HG02938 (cell line): ENCODE measurements around the gene PSME2.
"Not testable (repeated sequence)": the region's sequence is repeated elsewhere in the genome, so short reads cannot be mapped to it uniquely, and the experiment has no call there.

Experiments used
- ATAC-seq: cut with Tn5 transposase; IDR thresholded peaks from one replicate; pipeline ENCODE4 v1.9.1; 2021; ENCODE audit warnings: mild to moderate bottlenecking, moderate library complexity; ENCODE audit not compliant: unreplicated experiment

The PSME2 gene

GRCh38 chr14:24115422-24116127 is 30.8 kb downstream of the PSME2 start:
- ATAC-seq = no peak

- ATAC-seq = peak; percentile 82
Measured at GRCh38 chr14:24114532-24115421, 31.6 kb downstream of the PSME2 start, which contains the start of the genes DCAF11 and NRL. TSS of gene DCAF11 (plus strand) at chr14:24114777. CDS start at chr14:24115595, 818 bp downstream. TSS of gene NRL (minus strand) at chr14:24114949. CDS start at chr14:24082848, 32,101 bp downstream.

GRCh38 chr14:24113801-24114531 is 32.4 kb downstream of the PSME2 start:
- peak; percentile 15 for ATAC-seq

GRCh38 chr14:24113379-24113800 is 33.0 kb downstream of the PSME2 start:
- no peak for ATAC-seq

- no peak for ATAC-seq
Measured at GRCh38 chr14:24110523-24110922, 35.9 kb downstream of the PSME2 start.

GRCh38 chr14:24110060-24110459 is 36.4 kb downstream of the PSME2 start:
- ATAC-seq = no peak

- ATAC-seq = no peak
Measured at GRCh38 chr14:24108336-24108874, 38.0 kb downstream of the PSME2 start.

GRCh38 chr14:24106672-24107271 is 39.6 kb downstream of the PSME2 start:
- ATAC-seq = no peak

- ATAC-seq = not testable (repeated sequence)
Measured at GRCh38 chr14:24105609-24106239, 40.7 kb downstream of the PSME2 start.

- no peak for ATAC-seq
Measured at GRCh38 chr14:24103451-24103850, 43.0 kb downstream of the PSME2 start.

- ATAC-seq = no peak
Measured at GRCh38 chr14:24102357-24103048, 43.9 kb downstream of the PSME2 start.

- no peak for ATAC-seq
Measured at GRCh38 chr14:24100982-24101494, 45.4 kb downstream of the PSME2 start.

- no peak for ATAC-seq
Measured at GRCh38 chr14:24100197-24100981, 46.0 kb downstream of the PSME2 start.

- ATAC-seq = no peak
Measured at GRCh38 chr14:24098927-24099813, 47.2 kb downstream of the PSME2 start.

- no peak for ATAC-seq
Measured at GRCh38 chr14:24098229-24098926, 48.0 kb downstream of the PSME2 start.

GRCh38 chr14:24096545-24097181 is 49.7 kb downstream of the PSME2 start:
- no peak for ATAC-seq
